DMS 273 (cell line): ENCODE measurements around the gene LINS1.

Source experiments
- DNase-seq: peaks from one replicate; lab custom pipeline; 2025; ENCODE audit not compliant: unreplicated experiment; lab: John Stamatoyannopoulos, UW

LINS1 gene

GRCh38 chr15:100602064-100602822, at the start of gene LINS1, which contains the start of gene ASB7:
Gene LINS1 (minus strand): TSS chr15:100602184. CDS start chr15:100580842, 21,342 bp downstream.
Gene ASB7 (plus strand): TSS chr15:100602589. CDS start chr15:100612217, 9,628 bp downstream.
- DNase-seq: peak; percentile 99

GRCh38 chr15:100651253-100651652, 49.3 kb upstream of the LINS1 start:
- no peak for DNase-seq

- no peak for DNase-seq
Observed at GRCh38 chr15:100650685-100651084, 48.7 kb upstream of the LINS1 start.

GRCh38 chr15:100648951-100649350, 47.0 kb upstream of the LINS1 start:
- no peak for DNase-seq

- no peak for DNase-seq
Observed at GRCh38 chr15:100645671-100646070, 43.7 kb upstream of the LINS1 start.

- no peak for DNase-seq
Observed at GRCh38 chr15:100642950-100643338, 41.0 kb upstream of the LINS1 start.

- DNase-seq: no peak
Observed at GRCh38 chr15:100642213-100642949, 40.4 kb upstream of the LINS1 start.

- no peak for DNase-seq
Observed at GRCh38 chr15:100638177-100638730, 36.3 kb upstream of the LINS1 start.

GRCh38 chr15:100635406-100636071, 33.6 kb upstream of the LINS1 start:
- DNase-seq: no peak

GRCh38 chr15:100633763-100634075, 31.7 kb upstream of the LINS1 start:
- DNase-seq: no peak

GRCh38 chr15:100631831-100632230, 29.8 kb upstream of the LINS1 start:
- DNase-seq: no peak

- no peak for DNase-seq
Observed at GRCh38 chr15:100628746-100629145, 26.8 kb upstream of the LINS1 start.

GRCh38 chr15:100627789-100628395, 25.9 kb upstream of the LINS1 start:
- peak; percentile 68 for DNase-seq

GRCh38 chr15:100623301-100623700, 21.3 kb upstream of the LINS1 start:
- DNase-seq: no peak

GRCh38 chr15:100616700-100617099, 14.7 kb upstream of the LINS1 start:
- no peak for DNase-seq

GRCh38 chr15:100615801-100616200, 13.8 kb upstream of the LINS1 start:
- no peak for DNase-seq

GRCh38 chr15:100614918-100615317, 12.9 kb upstream of the LINS1 start:
- DNase-seq: no peak

- DNase-seq: no peak
Observed at GRCh38 chr15:100614336-100614735, 12.4 kb upstream of the LINS1 start.

GRCh38 chr15:100613208-100613607, 11.2 kb upstream of the LINS1 start:
- DNase-seq: no peak

- no peak for DNase-seq
Observed at GRCh38 chr15:100612539-100612938, 10.6 kb upstream of the LINS1 start.

- peak; percentile 63 for DNase-seq
Observed at GRCh38 chr15:100602823-100603393, 924 bp upstream of the LINS1 start.
